ENCODE measurements around the gene BAG3.
"Not testable (repeated sequence)": the region's sequence is repeated elsewhere in the genome, so short reads cannot be mapped to it uniquely, and the experiment has no call there.

BAG3 gene

GRCh38 chr10:119619811-119620210 lies 31.4 kb upstream of the BAG3 start:
- not testable (repeated sequence) for H3K4me1 ChIP-seq (ENCODE audit: control insufficient read depth, insufficient read depth, low read length); H3K9ac ChIP-seq (ENCODE audit: low read length in 2 of 2); H3K9me3 ChIP-seq (ENCODE audit: control insufficient read depth in 2 of 2, low read length in 2 of 2); H3K27ac ChIP-seq (ENCODE audit: low read length); H3K27me3 ChIP-seq (ENCODE audit: control insufficient read depth in 1 of 2, insufficient read depth in 2 of 2, low read length in 2 of 2); H3K36me3 ChIP-seq (ENCODE audit: control insufficient read depth in 2 of 2, insufficient read depth in 2 of 2, low read length in 2 of 2); H3K4me3 ChIP-seq (ENCODE audit: low read length in 2 of 2)

GRCh38 chr10:119620241-119621077 lies 30.7 kb upstream of the BAG3 start:
- Histone ChIP-seq H3K4me3 (ENCODE audit: low read length in 2 of 2) (no peak overlapping the region), H3K9ac (ENCODE audit: low read length in 2 of 2) (no peak overlapping the region), H3K4me1 (ENCODE audit: control insufficient read depth, insufficient read depth, low read length) (peaks cover 5% of the 10 kb centered on the region), H3K27me3 (ENCODE audit: control insufficient read depth in 1 of 2, insufficient read depth in 2 of 2, low read length in 2 of 2) (no peaks in the 10 kb centered on the region), H3K36me3 (ENCODE audit: control insufficient read depth in 2 of 2, insufficient read depth in 2 of 2, low read length in 2 of 2) (no peaks in the 10 kb centered on the region), H3K27ac (ENCODE audit: low read length) (no peak overlapping the region), H3K9me3 (ENCODE audit: control insufficient read depth in 2 of 2, low read length in 2 of 2) (no peaks in the 10 kb centered on the region)

- Histone ChIP-seq H3K9ac (ENCODE audit: low read length in 2 of 2) (no peak overlapping the region), H3K4me3 (ENCODE audit: low read length in 2 of 2) (no peak overlapping the region), H3K9me3 (ENCODE audit: control insufficient read depth in 2 of 2, low read length in 2 of 2) (no peaks in the 10 kb centered on the region), H3K27me3 (ENCODE audit: control insufficient read depth in 1 of 2, insufficient read depth in 2 of 2, low read length in 2 of 2) (no peaks in the 10 kb centered on the region), H3K27ac (ENCODE audit: low read length) (no peak overlapping the region), H3K4me1 (ENCODE audit: control insufficient read depth, insufficient read depth, low read length) (peaks cover 5% of the 10 kb centered on the region), H3K36me3 (ENCODE audit: control insufficient read depth in 2 of 2, insufficient read depth in 2 of 2, low read length in 2 of 2) (no peaks in the 10 kb centered on the region)
Measured at GRCh38 chr10:119621078-119621384, 30.1 kb upstream of the BAG3 start.

- H3K27me3 ChIP-seq (ENCODE audit: control insufficient read depth in 1 of 2, insufficient read depth in 2 of 2, low read length in 2 of 2), result no peaks in the 10 kb centered on the region
- H3K27ac ChIP-seq (ENCODE audit: low read length), result no peak overlapping the region
- no peak overlapping the region for H3K4me3 ChIP-seq (ENCODE audit: low read length in 2 of 2)
- H3K4me1 ChIP-seq (ENCODE audit: control insufficient read depth, insufficient read depth, low read length), result no peaks in the 10 kb centered on the region
- no peaks in the 10 kb centered on the region for H3K36me3 ChIP-seq (ENCODE audit: control insufficient read depth in 2 of 2, insufficient read depth in 2 of 2, low read length in 2 of 2)
- H3K9ac ChIP-seq (ENCODE audit: low read length in 2 of 2), result no peak overlapping the region
- H3K9me3 ChIP-seq (ENCODE audit: control insufficient read depth in 2 of 2, low read length in 2 of 2), result no peaks in the 10 kb centered on the region
Measured at GRCh38 chr10:119625570-119626280, 25.5 kb upstream of the BAG3 start.

GRCh38 chr10:119630300-119630699 lies 20.9 kb upstream of the BAG3 start:
- no peak overlapping the region for H3K9ac ChIP-seq (ENCODE audit: low read length in 2 of 2)
- H3K27ac ChIP-seq (ENCODE audit: low read length), result no peak overlapping the region
- H3K4me3 ChIP-seq (ENCODE audit: low read length in 2 of 2), result no peak overlapping the region
- H3K27me3 ChIP-seq (ENCODE audit: control insufficient read depth in 1 of 2, insufficient read depth in 2 of 2, low read length in 2 of 2), result no peaks in the 10 kb centered on the region
- no peaks in the 10 kb centered on the region for H3K36me3 ChIP-seq (ENCODE audit: control insufficient read depth in 2 of 2, insufficient read depth in 2 of 2, low read length in 2 of 2)
- no peaks in the 10 kb centered on the region for H3K9me3 ChIP-seq (ENCODE audit: control insufficient read depth in 2 of 2, low read length in 2 of 2)
- no peaks in the 10 kb centered on the region for H3K4me1 ChIP-seq (ENCODE audit: control insufficient read depth, insufficient read depth, low read length)

GRCh38 chr10:119633538-119634218 lies 17.5 kb upstream of the BAG3 start:
- Histone ChIP-seq H3K9ac (ENCODE audit: low read length in 2 of 2) (no peak overlapping the region), H3K9me3 (ENCODE audit: control insufficient read depth in 2 of 2, low read length in 2 of 2) (no peaks in the 10 kb centered on the region), H3K36me3 (ENCODE audit: control insufficient read depth in 2 of 2, insufficient read depth in 2 of 2, low read length in 2 of 2) (no peaks in the 10 kb centered on the region), H3K4me1 (ENCODE audit: control insufficient read depth, insufficient read depth, low read length) (no peaks in the 10 kb centered on the region), H3K27ac (ENCODE audit: low read length) (no peak overlapping the region), H3K27me3 (ENCODE audit: control insufficient read depth in 1 of 2, insufficient read depth in 2 of 2, low read length in 2 of 2) (no peaks in the 10 kb centered on the region), H3K4me3 (ENCODE audit: low read length in 2 of 2) (no peak overlapping the region)

- Histone ChIP-seq H3K4me3 (ENCODE audit: low read length in 2 of 2) (no peak overlapping the region), H3K9me3 (ENCODE audit: control insufficient read depth in 2 of 2, low read length in 2 of 2) (no peaks in the 10 kb centered on the region), H3K9ac (ENCODE audit: low read length in 2 of 2) (no peak overlapping the region), H3K27ac (ENCODE audit: low read length) (no peak overlapping the region), H3K36me3 (ENCODE audit: control insufficient read depth in 2 of 2, insufficient read depth in 2 of 2, low read length in 2 of 2) (no peaks in the 10 kb centered on the region), H3K4me1 (ENCODE audit: control insufficient read depth, insufficient read depth, low read length) (no peaks in the 10 kb centered on the region), H3K27me3 (ENCODE audit: control insufficient read depth in 1 of 2, insufficient read depth in 2 of 2, low read length in 2 of 2) (no peaks in the 10 kb centered on the region)
Measured at GRCh38 chr10:119634219-119634544, 17.0 kb upstream of the BAG3 start.

- no peaks in the 10 kb centered on the region for H3K4me1 ChIP-seq (ENCODE audit: control insufficient read depth, insufficient read depth, low read length)
- no peaks in the 10 kb centered on the region for H3K27me3 ChIP-seq (ENCODE audit: control insufficient read depth in 1 of 2, insufficient read depth in 2 of 2, low read length in 2 of 2)
- H3K36me3 ChIP-seq (ENCODE audit: control insufficient read depth in 2 of 2, insufficient read depth in 2 of 2, low read length in 2 of 2), result no peaks in the 10 kb centered on the region
- H3K9me3 ChIP-seq (ENCODE audit: control insufficient read depth in 2 of 2, low read length in 2 of 2), result no peaks in the 10 kb centered on the region
- no peak overlapping the region for H3K27ac ChIP-seq (ENCODE audit: low read length)
- H3K4me3 ChIP-seq (ENCODE audit: low read length in 2 of 2), result no peak overlapping the region
- no peak overlapping the region for H3K9ac ChIP-seq (ENCODE audit: low read length in 2 of 2)
Measured at GRCh38 chr10:119637631-119638030, 13.5 kb upstream of the BAG3 start.

- no peaks in the 10 kb centered on the region for H3K4me1 ChIP-seq (ENCODE audit: control insufficient read depth, insufficient read depth, low read length)
- no peak overlapping the region for H3K4me3 ChIP-seq (ENCODE audit: low read length in 2 of 2)
- H3K9me3 ChIP-seq (ENCODE audit: control insufficient read depth in 2 of 2, low read length in 2 of 2), result no peaks in the 10 kb centered on the region
- H3K27me3 ChIP-seq (ENCODE audit: control insufficient read depth in 1 of 2, insufficient read depth in 2 of 2, low read length in 2 of 2), result no peaks in the 10 kb centered on the region
- H3K36me3 ChIP-seq (ENCODE audit: control insufficient read depth in 2 of 2, insufficient read depth in 2 of 2, low read length in 2 of 2), result no peaks in the 10 kb centered on the region
- H3K27ac ChIP-seq (ENCODE audit: low read length), result no peak overlapping the region
- H3K9ac ChIP-seq (ENCODE audit: low read length in 2 of 2), result no peak overlapping the region
Measured at GRCh38 chr10:119638982-119639381, 12.2 kb upstream of the BAG3 start.

GRCh38 chr10:119640384-119640783 lies 10.8 kb upstream of the BAG3 start:
- Histone ChIP-seq H3K27ac (ENCODE audit: low read length) (no peak overlapping the region), H3K27me3 (ENCODE audit: control insufficient read depth in 1 of 2, insufficient read depth in 2 of 2, low read length in 2 of 2) (no peaks in the 10 kb centered on the region), H3K4me1 (ENCODE audit: control insufficient read depth, insufficient read depth, low read length) (no peaks in the 10 kb centered on the region), H3K9ac (ENCODE audit: low read length in 2 of 2) (no peak overlapping the region), H3K4me3 (ENCODE audit: low read length in 2 of 2) (no peak overlapping the region), H3K36me3 (ENCODE audit: control insufficient read depth in 2 of 2, insufficient read depth in 2 of 2, low read length in 2 of 2) (no peaks in the 10 kb centered on the region), H3K9me3 (ENCODE audit: control insufficient read depth in 2 of 2, low read length in 2 of 2) (no peaks in the 10 kb centered on the region)
